GM23338 (cell line): Measurements from ENCODE around the gene PHLDA3.

Experiments used
- CREB1 ChIP-seq: fragments of 250-450 bp; sonication (Bioruptor Pico); IDR thresholded peaks from 2 replicates; pipeline ENCODE4 v1.5.0; 2020; ENCODE audit warnings: low read depth, mild to moderate bottlenecking, moderate library complexity
- ETS1 ChIP-seq: IDR thresholded peaks from 2 replicates; pipeline ENCODE4 v1.6.1; 2016; ENCODE audit warnings: antibody characterized with exemption
- EZH2 ChIP-seq: fragments of 200-600 bp; sonication (generic); IDR thresholded peaks from one replicate; pipeline ENCODE4 v1.8.0; 2017; ENCODE audit warnings: antibody characterized with exemption, mild to moderate bottlenecking, low read depth; ENCODE audit not compliant: unreplicated experiment
- EZH2phosphoT487 ChIP-seq: fragments of 200-600 bp; sonication (generic); IDR thresholded peaks from one replicate; pipeline ENCODE4 v1.8.1; 2018; ENCODE audit warnings: antibody characterized with exemption; ENCODE audit not compliant: unreplicated experiment
- JUNB ChIP-seq: IDR thresholded peaks from one replicate; pipeline ENCODE4 v1.6.1; 2016; ENCODE audit warnings: antibody characterized with exemption; ENCODE audit not compliant: unreplicated experiment
- NANOG ChIP-seq: IDR thresholded peaks from 2 replicates; pipeline ENCODE4 v1.6.1; 2016; ENCODE audit warnings: antibody characterized with exemption, borderline replicate concordance
- POLR2AphosphoS5 ChIP-seq: IDR thresholded peaks from 2 replicates; pipeline ENCODE4 v1.6.1; 2016; ENCODE audit warnings: antibody characterized with exemption, low read depth
- REST ChIP-seq: IDR thresholded peaks from one replicate; pipeline ENCODE4 v1.6.1; 2018; ENCODE audit warnings: antibody characterized with exemption; ENCODE audit not compliant: unreplicated experiment
- STAT1 ChIP-seq: IDR thresholded peaks from one replicate; pipeline ENCODE4 v1.6.1; 2016; ENCODE audit warnings: antibody characterized with exemption; ENCODE audit not compliant: unreplicated experiment
- ZNF114 ChIP-seq: fragments of 250-450 bp; sonication (Bioruptor Pico); IDR thresholded peaks from 2 replicates; pipeline ENCODE4 v1.5.0; 2020; ENCODE audit warnings: mild to moderate bottlenecking, moderate library complexity
- ZNF331 ChIP-seq: fragments of 250-450 bp; sonication (Bioruptor Pico); IDR thresholded peaks from 2 replicates; pipeline ENCODE4 v1.5.0; 2020; ENCODE audit warnings: low read depth, mild to moderate bottlenecking, moderate library complexity
- ZNF462 ChIP-seq: fragments of 250-450 bp; sonication (Bioruptor Pico); IDR thresholded peaks from 2 replicates; pipeline ENCODE4 v1.5.0; 2020; ENCODE audit warnings: mild to moderate bottlenecking, moderate library complexity
- TF ChIP-seq, protein P1 (sequence below), 2 experiments: fragments of 200-600 bp in 1 of 2; sonication (generic) in 1 of 2; conservative IDR thresholded peaks; 2 replicates each; pipeline versions ENCODE4 v1.5.1 to v1.6.1; 2016 to 2017; ENCODE audit warnings: antibody characterized with exemption in 2 of 2, low read depth in 2 of 2, mild to moderate bottlenecking in 2 of 2, moderate library complexity in 1 of 2

DNA sequence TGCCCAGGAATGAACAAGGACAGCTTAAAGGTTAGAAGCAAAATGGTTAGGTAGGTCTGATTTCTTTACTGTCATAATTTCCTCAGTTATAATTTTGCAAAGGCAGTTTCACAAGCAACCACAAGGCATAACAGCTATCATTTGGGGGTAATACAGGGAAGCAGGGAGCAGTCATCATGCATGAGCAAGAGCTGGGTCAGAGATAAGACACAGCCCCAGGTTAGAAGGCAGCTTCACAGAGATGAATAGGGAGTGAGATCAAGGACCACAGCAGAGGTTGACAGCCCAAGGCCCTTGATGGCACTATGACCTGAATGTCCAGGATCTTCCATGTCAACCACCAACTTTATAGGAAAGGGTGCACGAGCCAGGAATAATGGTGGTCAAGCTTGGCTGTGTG, 46.9 kb upstream of the PHLDA3 start:
- TF ChIP-seq EZH2phosphoT487: no peak
- TF ChIP-seq, protein P1, sequence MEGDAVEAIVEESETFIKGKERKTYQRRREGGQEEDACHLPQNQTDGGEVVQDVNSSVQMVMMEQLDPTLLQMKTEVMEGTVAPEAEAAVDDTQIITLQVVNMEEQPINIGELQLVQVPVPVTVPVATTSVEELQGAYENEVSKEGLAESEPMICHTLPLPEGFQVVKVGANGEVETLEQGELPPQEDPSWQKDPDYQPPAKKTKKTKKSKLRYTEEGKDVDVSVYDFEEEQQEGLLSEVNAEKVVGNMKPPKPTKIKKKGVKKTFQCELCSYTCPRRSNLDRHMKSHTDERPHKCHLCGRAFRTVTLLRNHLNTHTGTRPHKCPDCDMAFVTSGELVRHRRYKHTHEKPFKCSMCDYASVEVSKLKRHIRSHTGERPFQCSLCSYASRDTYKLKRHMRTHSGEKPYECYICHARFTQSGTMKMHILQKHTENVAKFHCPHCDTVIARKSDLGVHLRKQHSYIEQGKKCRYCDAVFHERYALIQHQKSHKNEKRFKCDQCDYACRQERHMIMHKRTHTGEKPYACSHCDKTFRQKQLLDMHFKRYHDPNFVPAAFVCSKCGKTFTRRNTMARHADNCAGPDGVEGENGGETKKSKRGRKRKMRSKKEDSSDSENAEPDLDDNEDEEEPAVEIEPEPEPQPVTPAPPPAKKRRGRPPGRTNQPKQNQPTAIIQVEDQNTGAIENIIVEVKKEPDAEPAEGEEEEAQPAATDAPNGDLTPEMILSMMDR (conservative IDR thresholded peaks at IDR 0.05; ENCODE audit: low read depth in 2 of 2): no peak
- TF ChIP-seq POLR2AphosphoS5: no peak
- TF ChIP-seq EZH2: no peak
- TF ChIP-seq CREB1 (CRISPR knock-in tag): no peak
- no peak for TF ChIP-seq REST
- TF ChIP-seq JUNB: no peak
- TF ChIP-seq ZNF114 (CRISPR knock-in tag): no peak
- no peak for TF ChIP-seq ZNF331 (CRISPR knock-in tag)
- no peak for TF ChIP-seq NANOG
- TF ChIP-seq STAT1: no peak
- no peak for TF ChIP-seq ETS1
- no peak for TF ChIP-seq ZNF462 (CRISPR knock-in tag)
